Psoas muscle (tissue), 8 donors: ENCODE results near the gene MAPT. TPM values are rescaled to one million over a fixed set of nuclear protein-coding genes. Genes with fewer than 3 reads are reported as not detected.

Experiments used
- ATAC-seq, 4 donors: fragments of 200-7000 bp; cut with Tn5 transposase; one replicate each; pipeline ENCODE4 v1.9.1; 2020; ENCODE audit warnings: moderate library complexity in 3 of 4, mild to moderate bottlenecking in 2 of 4
- DNase-seq, 2 donors: peaks; one replicate each; pipeline ENCODE4 v3.0.0-alpha.2; 2020
- H3K27ac ChIP-seq: fragments of 200-600 bp; one replicate; pipeline ENCODE4 v1.8.0; 2022
- H3K27me3 ChIP-seq, 3 donors: fragments of 200-600 bp in 1 of 3; one replicate each; pipeline versions ENCODE4 v1.6.1 to v1.8.0; 2013 to 2022; ENCODE audit warnings: low read length in 2 of 3, mild to moderate bottlenecking in 2 of 3, moderate library complexity in 1 of 3; ENCODE audit not compliant: insufficient read depth in 3 of 3
- H3K36me3 ChIP-seq, 2 donors: fragments of 200-600 bp in 1 of 2; one replicate each; pipeline versions ENCODE4 v1.6.1 to v1.8.0; 2013 to 2022; ENCODE audit warnings: low read depth in 1 of 2, mild to moderate bottlenecking in 1 of 2, moderate library complexity in 1 of 2; ENCODE audit not compliant: insufficient read depth in 1 of 2
- H3K4me1 ChIP-seq: fragments of 200-600 bp; one replicate; pipeline ENCODE4 v1.8.0; 2022
- H3K4me3 ChIP-seq: fragments of 200-600 bp; one replicate; pipeline ENCODE4 v1.8.0; 2022; ENCODE audit warnings: mild to moderate bottlenecking
- H3K9me3 ChIP-seq: fragments of 200-600 bp; one replicate; pipeline ENCODE4 v1.8.0; 2022
- WGBS, 3 donors: extraction: QIAGEN DNeasy Blood & Tissue Kit; methylation state at CpG; one replicate each; pipeline versions ENCODE4 v1.1.6 to v1.1.7; 2013; 5-methylcytosine and 5-hydroxymethylcytosine counted together
- intact Hi-C, 2 donors: fragments of 100-400 bp; cut with DNase I; formaldehyde crosslinking; loops; one replicate each; pipeline versions ENCODE4 v1.11.0 to v1.14.2; 2022
- polyA plus RNA-seq, 3 donors: library from polyadenylated mRNA; stranded (reverse); fragments of 200-250 nt; gene quantifications; one replicate each; pipeline ENCODE4 v1.2.3, GENCODE V29; 2013
- total RNA-seq, 4 donors: library from RNA; stranded (reverse); fragmentation: NEBNext Ultra II Directional in 2 of 4; extraction: Animal tissue kit (Norgen Biotek cat#: 25700) in 2 of 4; gene quantifications; one replicate each; pipeline versions ENCODE4 v1.2.1 to v1.2.4, GENCODE V29; 2021 to 2023
- TF ChIP-seq, protein P1 (sequence below): fragments of 200-600 bp; IDR thresholded peaks from one replicate; pipeline ENCODE4 v1.8.0; 2022; ENCODE audit warnings: antibody characterized with exemption
- donor health status: healthy with polysubstance abuse.
- donor health status: DM: no; HTN: no; CAD: no; lungs with moderate emphysema.
- donor health status: Bipolar disorder and iron deficiency.
- donor health status: healthy.
- donor health status: DM: yes; HTN: yes; CAD: no.
- donor health status: DM: no; HTN: no; CAD: no.
- donor health status: DM: no; HTN: no; CAD: no.
- donor health status: DM: yes; HTN: yes; CAD: no.

MAPT gene
- total and polyA plus RNA-seq, 7 donors = 16.0 to 253 (median 104) TPM

DNA sequence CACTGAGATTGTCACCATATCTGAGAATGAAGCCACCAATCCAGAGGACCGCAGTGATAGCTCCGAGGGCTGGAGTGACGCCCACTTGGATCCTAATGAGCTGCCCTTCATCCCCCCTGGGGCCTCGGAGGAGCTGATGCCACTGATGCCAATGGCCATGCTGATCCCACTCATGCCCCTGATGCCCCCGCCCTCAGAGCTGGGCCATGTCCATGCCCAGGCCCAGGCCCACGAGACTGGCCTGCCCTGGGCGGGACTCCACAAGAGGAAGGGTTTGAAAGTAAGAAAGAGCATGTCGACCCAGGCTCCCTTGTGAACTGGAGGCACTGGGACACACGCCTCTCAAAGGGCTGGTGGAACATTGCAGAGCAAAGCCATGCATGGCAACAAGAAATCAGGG lies 47.7 kb upstream of the MAPT start:
- no peaks in the 10 kb centered on the region for H3K27me3 ChIP-seq
- H3K27ac ChIP-seq = no peak overlapping the region
- H3K4me3 ChIP-seq = no peak overlapping the region
- peaks cover 5% of the 10 kb centered on the region for H3K4me1 ChIP-seq
- no peak for ATAC-seq
- no peaks in the 10 kb centered on the region for H3K9me3 ChIP-seq
- H3K36me3 ChIP-seq = no peaks in the 10 kb centered on the region
- intact Hi-C loops = loop anchor here in 1 of 2 donors (10.0 kb wide), 1 partner anchor 422 kb away; no protein-coding TSS in a partner anchor
- WGBS, 3 donors = 80 to 87% (median 81%) methylated on average over 9 of the region's 9 CpGs
- TF ChIP-seq, protein P1, sequence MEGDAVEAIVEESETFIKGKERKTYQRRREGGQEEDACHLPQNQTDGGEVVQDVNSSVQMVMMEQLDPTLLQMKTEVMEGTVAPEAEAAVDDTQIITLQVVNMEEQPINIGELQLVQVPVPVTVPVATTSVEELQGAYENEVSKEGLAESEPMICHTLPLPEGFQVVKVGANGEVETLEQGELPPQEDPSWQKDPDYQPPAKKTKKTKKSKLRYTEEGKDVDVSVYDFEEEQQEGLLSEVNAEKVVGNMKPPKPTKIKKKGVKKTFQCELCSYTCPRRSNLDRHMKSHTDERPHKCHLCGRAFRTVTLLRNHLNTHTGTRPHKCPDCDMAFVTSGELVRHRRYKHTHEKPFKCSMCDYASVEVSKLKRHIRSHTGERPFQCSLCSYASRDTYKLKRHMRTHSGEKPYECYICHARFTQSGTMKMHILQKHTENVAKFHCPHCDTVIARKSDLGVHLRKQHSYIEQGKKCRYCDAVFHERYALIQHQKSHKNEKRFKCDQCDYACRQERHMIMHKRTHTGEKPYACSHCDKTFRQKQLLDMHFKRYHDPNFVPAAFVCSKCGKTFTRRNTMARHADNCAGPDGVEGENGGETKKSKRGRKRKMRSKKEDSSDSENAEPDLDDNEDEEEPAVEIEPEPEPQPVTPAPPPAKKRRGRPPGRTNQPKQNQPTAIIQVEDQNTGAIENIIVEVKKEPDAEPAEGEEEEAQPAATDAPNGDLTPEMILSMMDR = no peak
- DNase-seq = no peak

DNA sequence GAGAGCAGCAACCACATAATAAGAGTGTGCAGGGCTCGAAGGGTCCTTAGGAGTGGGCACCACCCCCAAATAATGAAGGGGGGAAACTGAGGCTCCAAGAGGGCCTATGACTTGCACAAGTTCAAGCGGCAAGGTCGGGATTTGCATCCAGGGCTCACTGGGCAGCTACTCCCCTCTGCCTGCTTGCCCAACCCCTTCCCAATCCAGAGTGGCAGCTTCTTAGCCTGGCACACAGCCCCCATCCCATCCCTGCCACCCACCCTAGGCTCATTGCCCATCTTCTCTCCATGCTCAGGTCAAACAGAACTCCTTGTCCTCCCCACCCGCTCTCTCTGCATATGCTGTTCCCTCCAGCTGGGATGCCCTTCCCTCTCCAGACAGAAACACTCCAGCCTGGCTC lies 47.3 kb upstream of the MAPT start:
- WGBS, 3 donors = 93 to 98% (median 95%) methylated on average over 3 to 4 of the region's 4 CpGs
- Histone ChIP-seq H3K4me1 (peaks cover 5% of the 10 kb centered on the region), H3K4me3 (no peak overlapping the region), H3K27me3 (no peaks in the 10 kb centered on the region), H3K9me3 (no peaks in the 10 kb centered on the region), H3K36me3 (no peaks in the 10 kb centered on the region), H3K27ac (no peak overlapping the region)
- TF ChIP-seq, protein P1 = no peak
- intact Hi-C loops = loop anchor here in 1 of 2 donors (10.0 kb wide), 1 partner anchor 422 kb away; no protein-coding TSS in a partner anchor
- no peak for DNase-seq
- no peak for ATAC-seq

DNA sequence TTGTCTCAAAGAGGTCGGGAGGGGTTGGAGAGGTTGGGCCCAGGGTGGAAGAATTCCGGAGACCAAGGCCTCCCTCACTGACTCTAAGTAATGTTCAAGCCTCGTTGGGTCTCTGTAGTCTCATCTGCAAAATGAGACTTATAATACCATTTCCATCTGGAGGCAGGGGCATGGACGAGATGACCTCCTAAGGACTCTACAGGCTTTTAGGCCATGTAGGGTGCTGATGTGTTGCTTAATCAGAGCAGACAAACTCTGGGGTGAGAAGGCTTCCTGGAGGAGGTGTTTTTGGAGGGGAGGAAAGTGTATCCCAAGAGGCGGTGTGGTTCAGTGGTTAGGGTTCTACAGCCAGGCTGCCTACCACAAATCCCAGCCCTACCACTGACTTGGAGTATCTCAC lies 46.6 kb upstream of the MAPT start:
- intact Hi-C loops = loop anchor here in 1 of 2 donors (10.0 kb wide), 1 partner anchor 423 kb away; no protein-coding TSS in a partner anchor
- H3K4me1 ChIP-seq = peaks cover 5% of the 10 kb centered on the region
- WGBS, 3 donors = 83 to 88% (median 87%) methylated on average over 5 of the region's 5 CpGs

DNA sequence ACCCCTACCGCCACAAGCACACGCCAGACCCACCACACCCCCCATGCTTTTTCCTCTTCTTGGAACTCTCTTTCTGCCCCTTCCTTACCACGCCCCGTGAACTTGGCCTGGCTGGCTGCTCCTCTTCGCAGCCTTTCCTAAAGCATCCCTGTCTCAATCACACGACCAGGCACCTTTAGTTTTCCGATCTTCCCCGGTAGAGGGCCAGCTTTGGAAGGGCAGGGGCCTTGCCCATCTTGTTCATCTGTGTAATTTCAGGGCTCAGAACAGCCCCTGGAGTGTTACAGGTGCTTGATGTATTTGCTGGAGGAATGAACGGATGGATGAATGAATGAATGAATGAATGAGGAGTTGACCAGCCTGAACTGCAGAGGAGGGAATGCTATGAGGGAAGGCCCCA lies 45.9 kb upstream of the MAPT start:
- peaks cover 5% of the 10 kb centered on the region for H3K4me1 ChIP-seq
- ATAC-seq (no peak), DNase-seq (no peak)
- H3K27ac ChIP-seq = no peak overlapping the region
- intact Hi-C loops = loop anchor here in 1 of 2 donors (10.0 kb wide), 1 partner anchor 424 kb away; no protein-coding TSS in a partner anchor
- TF ChIP-seq, protein P1 = no peak
- no peak overlapping the region for H3K4me3 ChIP-seq
- no peaks in the 10 kb centered on the region for H3K36me3 ChIP-seq
- H3K27me3 ChIP-seq = no peaks in the 10 kb centered on the region
- 68 to 78% (median 75%) methylated on average over 9 of the region's 9 CpGs for WGBS, 3 donors
- H3K9me3 ChIP-seq = no peaks in the 10 kb centered on the region

More for the DNA sequence above, 46.6 kb upstream of the MAPT start:
- Histone ChIP-seq H3K4me3 (no peak overlapping the region), H3K27ac (no peak overlapping the region), H3K27me3 (no peaks in the 10 kb centered on the region), H3K9me3 (no peaks in the 10 kb centered on the region), H3K36me3 (no peaks in the 10 kb centered on the region)
- ATAC-seq (no peak), DNase-seq (no peak)
- TF ChIP-seq, protein P1 = no peak
